ENCODE measurements around the gene CDH13.

DNA sequence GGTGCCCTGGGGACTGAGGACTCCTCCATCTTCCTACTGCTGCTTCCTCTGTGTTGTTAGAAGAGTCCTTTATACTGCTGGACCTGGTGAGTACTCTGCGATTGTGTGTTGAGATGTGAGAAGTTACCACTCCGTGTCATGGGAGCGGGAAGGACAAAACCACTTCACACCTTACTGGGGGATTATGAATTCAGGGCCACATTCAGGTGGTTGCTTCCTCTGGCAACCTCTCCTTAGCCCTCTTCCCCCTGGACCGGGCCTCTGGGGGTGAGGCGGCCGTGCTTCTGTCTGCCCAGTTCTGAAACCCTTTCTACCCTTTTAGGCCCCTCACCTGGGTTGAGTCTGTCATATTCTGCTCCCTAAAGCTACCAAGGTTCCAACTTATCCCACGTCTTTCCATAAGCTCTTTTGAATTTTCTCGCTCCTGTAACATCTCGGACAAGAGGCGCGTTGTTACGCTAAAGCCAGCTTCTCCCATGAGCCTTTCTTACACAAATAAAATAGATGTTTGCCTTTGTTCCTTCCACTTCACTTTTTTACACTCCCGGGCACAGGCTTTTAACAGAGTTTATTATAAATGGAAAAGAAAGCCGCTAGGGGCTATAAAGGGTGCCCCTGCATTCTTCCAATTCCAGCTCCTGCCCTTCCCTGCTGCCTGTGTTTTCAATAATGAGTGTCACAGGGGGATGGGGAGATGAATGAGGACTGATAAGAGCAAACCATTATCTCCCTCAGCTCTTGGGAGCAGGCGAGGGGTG is 20.7 kb upstream of the CDH13 start:
- TF ChIP-seq ZBTB1 (tag by site-specific recombination; IDR thresholded peaks at IDR 0.05), result no peak
- no peak for TF ChIP-seq ZNF785 (tag by site-specific recombination; IDR thresholded peaks at IDR 0.05)

Measured in HEK293 (cell line).